ENCODE results near the gene CHSY3.

CHSY3 gene

DNA sequence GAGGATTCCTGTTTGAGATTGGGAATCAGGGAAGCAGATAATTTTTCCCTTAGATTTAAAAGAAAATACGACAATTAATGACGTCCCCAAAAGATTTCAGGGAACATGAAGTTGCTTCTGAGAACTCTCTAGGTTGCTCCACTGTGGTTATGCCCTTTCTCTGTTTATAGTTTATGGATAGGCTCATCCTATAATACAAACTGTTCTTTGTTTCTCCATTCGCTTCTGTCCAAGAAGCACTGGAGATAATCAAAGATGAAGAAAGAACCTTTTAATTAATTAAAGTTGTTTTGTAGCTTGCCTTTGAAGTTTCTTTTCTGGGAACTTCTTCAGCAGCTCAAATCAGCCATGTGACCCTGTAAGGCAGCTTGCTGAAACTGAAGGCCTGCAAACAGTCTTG is 87.5 kb downstream of the CHSY3 start:
- TF ChIP-seq, protein P1, sequence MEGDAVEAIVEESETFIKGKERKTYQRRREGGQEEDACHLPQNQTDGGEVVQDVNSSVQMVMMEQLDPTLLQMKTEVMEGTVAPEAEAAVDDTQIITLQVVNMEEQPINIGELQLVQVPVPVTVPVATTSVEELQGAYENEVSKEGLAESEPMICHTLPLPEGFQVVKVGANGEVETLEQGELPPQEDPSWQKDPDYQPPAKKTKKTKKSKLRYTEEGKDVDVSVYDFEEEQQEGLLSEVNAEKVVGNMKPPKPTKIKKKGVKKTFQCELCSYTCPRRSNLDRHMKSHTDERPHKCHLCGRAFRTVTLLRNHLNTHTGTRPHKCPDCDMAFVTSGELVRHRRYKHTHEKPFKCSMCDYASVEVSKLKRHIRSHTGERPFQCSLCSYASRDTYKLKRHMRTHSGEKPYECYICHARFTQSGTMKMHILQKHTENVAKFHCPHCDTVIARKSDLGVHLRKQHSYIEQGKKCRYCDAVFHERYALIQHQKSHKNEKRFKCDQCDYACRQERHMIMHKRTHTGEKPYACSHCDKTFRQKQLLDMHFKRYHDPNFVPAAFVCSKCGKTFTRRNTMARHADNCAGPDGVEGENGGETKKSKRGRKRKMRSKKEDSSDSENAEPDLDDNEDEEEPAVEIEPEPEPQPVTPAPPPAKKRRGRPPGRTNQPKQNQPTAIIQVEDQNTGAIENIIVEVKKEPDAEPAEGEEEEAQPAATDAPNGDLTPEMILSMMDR (IDR thresholded peaks at IDR 0.05): no peak
- no peak for TF ChIP-seq ZFX (IDR thresholded peaks at IDR 0.05; ENCODE audit: borderline replicate concordance)
- H3K27ac ChIP-seq: no peak overlapping the region

DNA sequence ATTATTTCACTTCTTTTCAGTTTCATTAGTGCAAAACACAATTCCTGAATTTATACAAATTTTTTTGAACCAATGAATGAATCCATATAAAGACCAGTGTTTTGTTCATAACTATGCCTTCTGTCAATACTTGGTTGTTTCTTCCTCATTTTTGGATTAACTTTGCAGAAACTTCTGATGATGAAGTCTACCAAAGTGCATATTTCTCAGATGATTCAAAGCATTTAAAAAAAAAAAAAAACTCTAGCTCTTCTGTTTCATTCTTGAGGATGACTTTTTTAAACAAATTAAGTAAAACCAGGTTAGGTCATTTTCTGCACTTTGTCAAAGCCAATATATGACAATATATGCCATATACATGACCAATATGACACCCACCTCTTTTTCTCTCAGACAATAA is 92.6 kb downstream of the CHSY3 start:
- H3K27ac ChIP-seq: no peak overlapping the region
- no peak for TF ChIP-seq ZFX (IDR thresholded peaks at IDR 0.05; ENCODE audit: borderline replicate concordance)
- TF ChIP-seq, protein P1 (IDR thresholded peaks at IDR 0.05): no peak

DNA sequence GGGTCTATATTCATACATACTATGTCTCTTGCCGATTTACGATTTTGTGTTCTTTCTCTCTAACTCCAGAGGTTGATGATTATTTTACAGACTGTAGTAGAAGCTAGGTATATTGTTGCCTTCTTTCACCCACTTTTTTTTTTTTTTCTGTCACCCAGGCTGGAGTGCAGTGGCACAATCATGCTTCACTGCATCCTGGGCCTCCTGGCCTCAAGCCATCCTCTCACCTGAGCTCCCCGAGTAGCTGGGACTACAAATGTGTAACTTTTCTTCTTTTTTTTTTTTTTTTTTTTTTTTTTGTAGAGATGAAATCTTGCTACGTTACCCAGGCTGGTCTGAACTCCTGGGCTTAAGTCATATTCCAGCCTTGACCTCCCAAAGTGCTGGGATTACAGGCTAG is 96.2 kb downstream of the CHSY3 start:
- no peak for TF ChIP-seq ZFX (IDR thresholded peaks at IDR 0.05; ENCODE audit: borderline replicate concordance)
- TF ChIP-seq, protein P1 (IDR thresholded peaks at IDR 0.05): no peak
- no peak overlapping the region for H3K27ac ChIP-seq

DNA sequence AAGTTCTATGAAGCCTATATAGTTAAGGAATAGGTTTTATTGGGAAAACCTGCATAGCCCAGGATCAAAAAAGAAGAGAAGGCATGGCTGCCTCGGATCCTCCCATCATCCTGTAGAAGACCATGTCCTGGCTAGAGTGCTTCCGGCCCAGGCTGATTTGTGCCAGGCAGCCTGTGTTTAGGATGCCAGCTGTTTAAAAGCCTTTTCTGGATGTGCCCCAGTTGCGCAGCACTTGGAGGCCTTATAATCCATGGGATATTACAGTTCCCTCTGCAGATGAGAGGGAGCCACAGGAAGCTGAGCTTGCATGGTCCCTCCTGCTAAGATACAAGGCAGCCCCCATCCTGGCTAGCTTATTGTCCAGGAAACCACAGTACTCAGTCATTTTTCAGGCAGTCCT is 97.9 kb downstream of the CHSY3 start:
- TF ChIP-seq, protein P1 (IDR thresholded peaks at IDR 0.05): no peak
- TF ChIP-seq ZFX (IDR thresholded peaks at IDR 0.05; ENCODE audit: borderline replicate concordance): no peak
- H3K27ac ChIP-seq: no peak overlapping the region

DNA sequence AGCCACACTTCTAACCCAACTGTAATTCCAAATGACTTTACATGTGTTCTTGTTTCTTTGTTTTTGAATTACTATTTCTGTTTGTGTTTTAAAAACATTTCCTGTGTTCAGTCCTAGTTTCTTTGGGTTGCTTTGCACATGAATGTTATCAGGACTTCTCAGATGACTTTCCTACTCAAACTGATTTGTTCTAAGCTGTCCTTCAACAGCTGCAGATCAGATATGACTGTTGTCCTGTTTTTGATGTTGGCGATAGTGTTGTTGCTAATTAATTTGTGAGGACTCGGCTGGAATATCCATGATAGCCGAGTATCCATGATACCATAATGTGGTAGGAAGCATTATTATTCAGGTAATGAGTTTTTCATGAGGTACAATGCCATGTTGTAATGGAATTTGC is 98.6 kb downstream of the CHSY3 start:
- H3K27ac ChIP-seq: no peak overlapping the region
- TF ChIP-seq, protein P1 (IDR thresholded peaks at IDR 0.05): no peak
- no peak for TF ChIP-seq ZFX (IDR thresholded peaks at IDR 0.05; ENCODE audit: borderline replicate concordance)

DNA sequence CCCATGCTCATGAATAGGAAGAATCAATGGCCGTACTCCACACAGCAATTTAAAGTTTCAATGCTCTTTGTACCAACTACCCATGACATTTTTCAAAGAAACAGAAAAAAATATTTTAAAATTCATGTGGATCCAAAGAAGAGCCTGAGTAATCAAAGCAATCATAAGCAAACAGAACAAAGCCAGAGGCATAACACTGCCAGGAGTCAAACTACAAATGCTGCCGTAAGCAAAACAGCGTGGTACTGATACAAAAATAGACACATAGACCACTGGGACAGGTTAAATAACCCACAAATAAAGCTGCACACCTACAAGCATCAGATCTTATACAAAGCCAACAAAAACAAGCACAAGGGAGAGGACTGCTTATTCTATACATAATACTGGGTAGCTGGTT is 107.7 kb downstream of the CHSY3 start:
- H3K27ac ChIP-seq: no peak overlapping the region
- no peak for TF ChIP-seq ZFX (IDR thresholded peaks at IDR 0.05; ENCODE audit: borderline replicate concordance)
- TF ChIP-seq, protein P1 (IDR thresholded peaks at IDR 0.05): no peak

DNA sequence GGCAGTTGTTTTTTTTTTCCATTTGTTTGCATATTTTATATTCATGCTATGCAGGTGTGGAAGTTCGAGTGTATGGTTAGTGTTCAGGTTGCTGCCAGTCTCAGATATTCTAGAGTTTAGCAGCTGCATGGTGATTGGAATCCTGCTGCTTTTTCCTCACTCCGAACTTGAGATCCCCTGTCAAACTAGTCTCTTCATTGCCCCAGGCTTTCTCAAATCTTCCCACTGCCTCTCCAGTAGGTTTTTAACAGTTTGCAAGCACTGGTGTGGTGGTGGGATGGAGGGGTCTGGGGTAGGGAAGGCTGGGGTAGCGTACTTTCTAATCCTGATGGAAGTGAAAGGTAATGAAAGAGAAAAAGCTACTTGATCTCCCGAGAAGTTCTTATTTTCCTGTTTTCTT is 112.9 kb downstream of the CHSY3 start:
- no peak overlapping the region for H3K27ac ChIP-seq
- no peak for TF ChIP-seq ZFX (IDR thresholded peaks at IDR 0.05; ENCODE audit: borderline replicate concordance)
- TF ChIP-seq, protein P1 (IDR thresholded peaks at IDR 0.05): no peak

Measured in 22Rv1 (cell line).